ENCODE results near the gene AGMO. TPM values are rescaled to one million over a fixed set of nuclear protein-coding genes. Genes with fewer than 3 reads are reported as not detected.

The AGMO gene
- total RNA-seq, 1 experiment from 2014 or later = 0.77 TPM

GRCh38 chr7:15485431-15485830 is 76.4 kb downstream of the AGMO start:
- DNase-seq (ENCODE audit: low spot score) (no peak), ATAC-seq (no peak)
- no peak overlapping the region for H3K4me3 Mint-ChIP-seq
- no peaks in the 10 kb centered on the region for H3K36me3 Mint-ChIP-seq
- no peaks in the 10 kb centered on the region for H3K9me3 Mint-ChIP-seq
- H3K27ac Mint-ChIP-seq = no peak overlapping the region
- H3K4me1 Mint-ChIP-seq = no peaks in the 10 kb centered on the region
- ChIA-PET CTCF (no interaction called here), POLR2A (interaction anchor here (0.6 kb wide), 1 partner anchor 317 kb away, joined by 3 read pairs; no protein-coding TSS in a partner anchor)
- H3K27me3 Mint-ChIP-seq (ENCODE audit: low read depth) = no peaks in the 10 kb centered on the region
- TF ChIP-seq ZNF671 (CRISPR knock-in tag; IDR thresholded peaks at IDR 0.05) = no peak
- TF ChIP-seq, protein P1, sequence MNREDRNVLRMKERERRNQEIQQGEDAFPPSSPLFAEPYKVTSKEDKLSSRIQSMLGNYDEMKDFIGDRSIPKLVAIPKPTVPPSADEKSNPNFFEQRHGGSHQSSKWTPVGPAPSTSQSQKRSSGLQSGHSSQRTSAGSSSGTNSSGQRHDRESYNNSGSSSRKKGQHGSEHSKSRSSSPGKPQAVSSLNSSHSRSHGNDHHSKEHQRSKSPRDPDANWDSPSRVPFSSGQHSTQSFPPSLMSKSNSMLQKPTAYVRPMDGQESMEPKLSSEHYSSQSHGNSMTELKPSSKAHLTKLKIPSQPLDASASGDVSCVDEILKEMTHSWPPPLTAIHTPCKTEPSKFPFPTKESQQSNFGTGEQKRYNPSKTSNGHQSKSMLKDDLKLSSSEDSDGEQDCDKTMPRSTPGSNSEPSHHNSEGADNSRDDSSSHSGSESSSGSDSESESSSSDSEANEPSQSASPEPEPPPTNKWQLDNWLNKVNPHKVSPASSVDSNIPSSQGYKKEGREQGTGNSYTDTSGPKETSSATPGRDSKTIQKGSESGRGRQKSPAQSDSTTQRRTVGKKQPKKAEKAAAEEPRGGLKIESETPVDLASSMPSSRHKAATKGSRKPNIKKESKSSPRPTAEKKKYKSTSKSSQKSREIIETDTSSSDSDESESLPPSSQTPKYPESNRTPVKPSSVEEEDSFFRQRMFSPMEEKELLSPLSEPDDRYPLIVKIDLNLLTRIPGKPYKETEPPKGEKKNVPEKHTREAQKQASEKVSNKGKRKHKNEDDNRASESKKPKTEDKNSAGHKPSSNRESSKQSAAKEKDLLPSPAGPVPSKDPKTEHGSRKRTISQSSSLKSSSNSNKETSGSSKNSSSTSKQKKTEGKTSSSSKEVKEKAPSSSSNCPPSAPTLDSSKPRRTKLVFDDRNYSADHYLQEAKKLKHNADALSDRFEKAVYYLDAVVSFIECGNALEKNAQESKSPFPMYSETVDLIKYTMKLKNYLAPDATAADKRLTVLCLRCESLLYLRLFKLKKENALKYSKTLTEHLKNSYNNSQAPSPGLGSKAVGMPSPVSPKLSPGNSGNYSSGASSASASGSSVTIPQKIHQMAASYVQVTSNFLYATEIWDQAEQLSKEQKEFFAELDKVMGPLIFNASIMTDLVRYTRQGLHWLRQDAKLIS (CRISPR knock-in tag; IDR thresholded peaks at IDR 0.05; ENCODE audit: borderline replicate concordance) = no peak
- TF ChIP-seq ZNF138 (CRISPR knock-in tag; conservative IDR thresholded peaks at IDR 0.05) = no peak
- no peak for TF ChIP-seq E2F5 (CRISPR knock-in tag; IDR thresholded peaks at IDR 0.05)
- TF ChIP-seq ELF4 (CRISPR knock-in tag; IDR thresholded peaks at IDR 0.05; ENCODE audit: low read depth) = no peak
- TF ChIP-seq CTCF (IDR thresholded peaks at IDR 0.05) = no peak
- no peak for TF ChIP-seq SMAD4 (CRISPR knock-in tag; IDR thresholded peaks at IDR 0.05)
- TF ChIP-seq, protein P2, sequence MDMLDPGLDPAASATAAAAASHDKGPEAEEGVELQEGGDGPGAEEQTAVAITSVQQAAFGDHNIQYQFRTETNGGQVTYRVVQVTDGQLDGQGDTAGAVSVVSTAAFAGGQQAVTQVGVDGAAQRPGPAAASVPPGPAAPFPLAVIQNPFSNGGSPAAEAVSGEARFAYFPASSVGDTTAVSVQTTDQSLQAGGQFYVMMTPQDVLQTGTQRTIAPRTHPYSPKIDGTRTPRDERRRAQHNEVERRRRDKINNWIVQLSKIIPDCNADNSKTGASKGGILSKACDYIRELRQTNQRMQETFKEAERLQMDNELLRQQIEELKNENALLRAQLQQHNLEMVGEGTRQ (CRISPR knock-in tag; IDR thresholded peaks at IDR 0.05) = no peak
- no peak for TF ChIP-seq ETV6 (CRISPR knock-in tag; IDR thresholded peaks at IDR 0.05)
- TF ChIP-seq NFATC4 (CRISPR knock-in tag; IDR thresholded peaks at IDR 0.05) = no peak
- TF ChIP-seq ESRRA (CRISPR knock-in tag; IDR thresholded peaks at IDR 0.05; ENCODE audit: borderline replicate concordance) = no peak
- no peak for TF ChIP-seq KAT7 (CRISPR knock-in tag; IDR thresholded peaks at IDR 0.05; ENCODE audit: borderline replicate concordance)
- TF ChIP-seq, protein P3, sequence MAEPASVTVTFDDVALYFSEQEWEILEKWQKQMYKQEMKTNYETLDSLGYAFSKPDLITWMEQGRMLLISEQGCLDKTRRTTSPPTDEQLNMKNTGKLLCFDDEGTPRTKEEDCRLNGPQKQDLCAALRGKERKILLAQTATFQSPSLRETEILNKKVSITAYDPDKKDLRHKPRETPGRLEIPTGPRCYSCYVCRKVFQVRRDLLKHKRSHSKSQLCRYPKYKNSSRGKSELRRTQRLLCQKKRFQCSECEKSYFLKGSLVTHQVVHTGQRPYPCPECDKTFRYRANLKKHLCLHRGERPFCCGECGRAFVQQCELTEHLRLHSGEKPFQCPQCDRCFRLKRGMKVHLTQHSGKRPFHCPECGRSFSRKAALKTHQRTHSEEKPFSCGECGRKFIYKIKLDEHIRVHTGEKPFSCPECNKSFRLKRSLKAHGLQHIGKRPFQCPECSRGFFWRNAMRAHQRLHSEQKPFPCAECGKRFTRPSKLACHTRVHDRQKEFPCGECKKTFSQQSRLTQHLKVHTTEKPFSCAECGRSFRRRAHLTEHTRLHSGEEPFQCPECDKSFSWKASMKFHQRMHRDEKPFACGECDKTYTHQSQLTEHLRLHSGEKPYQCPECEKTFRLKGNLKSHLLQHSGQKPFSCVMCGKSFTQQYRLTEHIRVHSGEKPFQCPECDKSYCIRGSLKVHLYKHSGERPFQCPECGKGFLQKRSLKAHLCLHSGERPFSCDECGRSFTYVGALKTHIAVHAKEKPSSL (CRISPR knock-in tag; conservative IDR thresholded peaks at IDR 0.05) = no peak
- TF ChIP-seq, protein P4, sequence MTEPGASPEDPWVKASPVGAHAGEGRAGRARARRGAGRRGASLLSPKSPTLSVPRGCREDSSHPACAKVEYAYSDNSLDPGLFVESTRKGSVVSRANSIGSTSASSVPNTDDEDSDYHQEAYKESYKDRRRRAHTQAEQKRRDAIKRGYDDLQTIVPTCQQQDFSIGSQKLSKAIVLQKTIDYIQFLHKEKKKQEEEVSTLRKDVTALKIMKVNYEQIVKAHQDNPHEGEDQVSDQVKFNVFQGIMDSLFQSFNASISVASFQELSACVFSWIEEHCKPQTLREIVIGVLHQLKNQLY (CRISPR knock-in tag; IDR thresholded peaks at IDR 0.05) = no peak
- no peak for TF ChIP-seq TEAD1 (CRISPR knock-in tag; IDR thresholded peaks at IDR 0.05)
- TF ChIP-seq GRHL2 (CRISPR knock-in tag; IDR thresholded peaks at IDR 0.05; ENCODE audit: insufficient replicate concordance, severe bottlenecking) = no peak
- no peak for TF ChIP-seq PREB (CRISPR knock-in tag; IDR thresholded peaks at IDR 0.05; ENCODE audit: borderline replicate concordance)
- no peak for TF ChIP-seq TEAD4 (CRISPR knock-in tag; IDR thresholded peaks at IDR 0.05)
- no peak for TF ChIP-seq ATF1 (CRISPR knock-in tag; IDR thresholded peaks at IDR 0.05)
- TF ChIP-seq, protein P5, sequence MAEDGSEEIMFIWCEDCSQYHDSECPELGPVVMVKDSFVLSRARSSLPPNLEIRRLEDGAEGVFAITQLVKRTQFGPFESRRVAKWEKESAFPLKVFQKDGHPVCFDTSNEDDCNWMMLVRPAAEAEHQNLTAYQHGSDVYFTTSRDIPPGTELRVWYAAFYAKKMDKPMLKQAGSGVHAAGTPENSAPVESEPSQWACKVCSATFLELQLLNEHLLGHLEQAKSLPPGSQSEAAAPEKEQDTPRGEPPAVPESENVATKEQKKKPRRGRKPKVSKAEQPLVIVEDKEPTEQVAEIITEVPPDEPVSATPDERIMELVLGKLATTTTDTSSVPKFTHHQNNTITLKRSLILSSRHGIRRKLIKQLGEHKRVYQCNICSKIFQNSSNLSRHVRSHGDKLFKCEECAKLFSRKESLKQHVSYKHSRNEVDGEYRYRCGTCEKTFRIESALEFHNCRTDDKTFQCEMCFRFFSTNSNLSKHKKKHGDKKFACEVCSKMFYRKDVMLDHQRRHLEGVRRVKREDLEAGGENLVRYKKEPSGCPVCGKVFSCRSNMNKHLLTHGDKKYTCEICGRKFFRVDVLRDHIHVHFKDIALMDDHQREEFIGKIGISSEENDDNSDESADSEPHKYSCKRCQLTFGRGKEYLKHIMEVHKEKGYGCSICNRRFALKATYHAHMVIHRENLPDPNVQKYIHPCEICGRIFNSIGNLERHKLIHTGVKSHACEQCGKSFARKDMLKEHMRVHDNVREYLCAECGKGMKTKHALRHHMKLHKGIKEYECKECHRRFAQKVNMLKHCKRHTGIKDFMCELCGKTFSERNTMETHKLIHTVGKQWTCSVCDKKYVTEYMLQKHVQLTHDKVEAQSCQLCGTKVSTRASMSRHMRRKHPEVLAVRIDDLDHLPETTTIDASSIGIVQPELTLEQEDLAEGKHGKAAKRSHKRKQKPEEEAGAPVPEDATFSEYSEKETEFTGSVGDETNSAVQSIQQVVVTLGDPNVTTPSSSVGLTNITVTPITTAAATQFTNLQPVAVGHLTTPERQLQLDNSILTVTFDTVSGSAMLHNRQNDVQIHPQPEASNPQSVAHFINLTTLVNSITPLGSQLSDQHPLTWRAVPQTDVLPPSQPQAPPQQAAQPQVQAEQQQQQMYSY (CRISPR knock-in tag; IDR thresholded peaks at IDR 0.05) = no peak
